ENCODE results near the gene FGB. TPM values are rescaled to one million over a fixed set of nuclear protein-coding genes. Genes with fewer than 3 reads are reported as not detected.

Gene FGB
- total RNA-seq, 1 experiment from 2014 or later, result not detected

Other genes starting within 250 kb of the FGB start
- gene DCHS2, start 71.2 kb upstream of the FGB start, total RNA-seq (2014; rRNA removed; shearing (Covaris generic)), result not detected in 2 replicates
- 71.5 and 71.6 TPM in 2 replicates for gene PLRG1, start 12.6 kb upstream of the FGB start, total RNA-seq (2014; rRNA removed; shearing (Covaris generic))
- gene FGA, start 27.7 kb downstream of the FGB start, total RNA-seq (2014; rRNA removed; shearing (Covaris generic)), result not detected in 2 replicates
- not detected in 2 replicates for gene FGG, start 49.6 kb downstream of the FGB start, total RNA-seq (2014; rRNA removed; shearing (Covaris generic))
- not detected in 2 replicates for gene LRAT, start 181.0 kb downstream of the FGB start, total RNA-seq (2014; rRNA removed; shearing (Covaris generic))
- gene RBM46, start 218.3 kb downstream of the FGB start, total RNA-seq (2014; rRNA removed; shearing (Covaris generic)), result not detected in 2 replicates

Data from A172 (cell line).